Spleen (tissue), 11 donors: ENCODE data around the gene SLC23A2. TPM values are rescaled to one million over a fixed set of nuclear protein-coding genes. Genes with fewer than 3 reads are reported as not detected.
A peak's percentile ranks its signal among the peaks of the same experiment; 100 is the strongest.

Source experiments
- DNase-seq: peaks from one replicate; pipeline ENCODE4 v3.0.0-alpha.2; 2020
- H3K27ac ChIP-seq, 8 donors: fragments of 200-600 bp; sonication (generic) in 7 of 8; 1 replicate in 4 of 8; 2 replicates in 4 of 8; pipeline versions ENCODE4 v1.5.0 to v1.8.0; 2016 to 2021; ENCODE audit warnings: inconsistent platforms in 4 of 8, mild to moderate bottlenecking in 4 of 8, moderate library complexity in 1 of 8
- H3K27me3 ChIP-seq, 7 donors: fragments of 200-600 bp; sonication (generic) in 6 of 7; replicated peaks in 1 of 7; 1 replicate in 4 of 7; 2 replicates in 3 of 7; pipeline versions ENCODE4 v1.5.0 to v1.8.0; 2016 to 2021; ENCODE audit warnings: inconsistent platforms in 3 of 7, mild to moderate bottlenecking in 1 of 7
- H3K36me3 ChIP-seq, 6 donors: fragments of 200-600 bp; sonication (generic) in 5 of 6; 1 replicate in 4 of 6; 2 replicates in 2 of 6; pipeline versions ENCODE4 v1.5.0 to v1.8.0; 2016 to 2021; ENCODE audit warnings: inconsistent platforms in 2 of 6
- H3K4me1 ChIP-seq, 6 donors: fragments of 200-600 bp; sonication (generic) in 5 of 6; 1 replicate in 3 of 6; 2 replicates in 3 of 6; pipeline versions ENCODE4 v1.5.0 to v1.8.0; 2016 to 2021; ENCODE audit warnings: inconsistent platforms in 3 of 6
- H3K4me3 ChIP-seq, 8 donors: fragments of 200-600 bp; sonication (generic) in 7 of 8; 1 replicate in 4 of 8; 2 replicates in 4 of 8; pipeline versions ENCODE4 v1.5.0 to v1.8.0; 2016 to 2021; ENCODE audit warnings: inconsistent platforms in 4 of 8, mild to moderate bottlenecking in 4 of 8, moderate library complexity in 2 of 8
- H3K9me3 ChIP-seq, 8 donors: fragments of 200-600 bp; sonication (generic) in 7 of 8; 1 replicate in 4 of 8; 2 replicates in 4 of 8; pipeline versions ENCODE4 v1.5.0 to v1.8.0; 2016 to 2021; ENCODE audit warnings: inconsistent platforms in 4 of 8
- CTCF ChIP-seq, 11 experiments: fragments of 200-600 bp in 7 of 11; fragments of 450-650 bp in 4 of 11; sonication (generic) in 4 of 11; IDR thresholded peaks in 8 of 11; conservative IDR thresholded peaks in 3 of 11; 1 replicate in 7 of 11; 2 replicates in 4 of 11; pipeline versions ENCODE4 v1.4.0 to v1.8.0; 2016 to 2021; ENCODE audit warnings: antibody characterized with exemption in 11 of 11, inconsistent platforms in 4 of 11, mild to moderate bottlenecking in 1 of 11
- POLR2A ChIP-seq, 3 donors: fragments of 450-650 bp; IDR thresholded peaks; one replicate each; pipeline ENCODE4 v1.5.1; 2017; ENCODE audit warnings: antibody characterized with exemption in 3 of 3, mild to moderate bottlenecking in 1 of 3
- POLR2AphosphoS5 ChIP-seq, 3 donors: sonication (generic); formaldehyde crosslinking; IDR thresholded peaks; one replicate each; pipeline ENCODE4 v1.5.1; 2017; ENCODE audit warnings: antibody characterized with exemption in 3 of 3
- WGBS, 5 donors: extraction: QIAGEN DNeasy Blood & Tissue Kit in 3 of 5; methylation state at CpG; one replicate each; pipeline versions ENCODE4 v1.1.5 to v1.1.7; 2013 to 2018; 5-methylcytosine and 5-hydroxymethylcytosine counted together
- intact Hi-C: fragments of 100-400 bp; cut with DNase I; formaldehyde crosslinking; loops from one replicate; pipeline ENCODE4 v1.15.0; 2023; ENCODE audit warnings: low total_unique reads
- polyA plus RNA-seq, 3 donors: library from polyadenylated mRNA; stranded (reverse); fragments of 200-250 nt; gene quantifications; one replicate each; pipeline ENCODE4 v1.2.1, GENCODE V29; 2013
- total RNA-seq, 7 donors: library from RNA; depleted of rRNA in 3 of 7; stranded (reverse); fragments of >200 nt in 3 of 7; fragmentation: NEBNext Ultra II Directional in 4 of 7; extraction: Animal tissue kit (Norgen Biotek cat#: 25700) in 4 of 7; gene quantifications; one replicate each; pipeline versions ENCODE4 v1.1.0 to v1.2.1, GENCODE V29; 2016 to 2021
- donor health status: healthy with polysubstance abuse.
- donor health status: DM: no; HTN: no; CAD: no; lungs with moderate emphysema.
- donor health status: DM: no; HTN: no; CAD: no.
- donor health status: Bipolar disorder and iron deficiency.
- donor health status: healthy.
- donor health status: DM: no; HTN: no; CAD: no.
- donor health status: DM: yes; HTN: yes; CAD: no.

SLC23A2 gene
- total and polyA plus RNA-seq, 10 donors: 5.1 to 72.0 (median 45.8) TPM

- no peak for TF ChIP-seq POLR2AphosphoS5 (IDR thresholded peaks at IDR 0.05)
- no peak for TF ChIP-seq POLR2A (IDR thresholded peaks at IDR 0.05)
- TF ChIP-seq CTCF (IDR thresholded peaks at IDR 0.05 in 8 of 11, conservative IDR thresholded peaks at IDR 0.05 in 3 of 11): no peak
- intact Hi-C loops: no loop called here
- no peaks in the 10 kb centered on the region for H3K27me3 ChIP-seq
Measured at GRCh38 chr20:4830696-4831095, 170.6 kb downstream of the SLC23A2 start.

GRCh38 chr20:4830259-4830658, 171.1 kb downstream of the SLC23A2 start:
- intact Hi-C loops: no loop called here
- 67 to 95% (median 90%) methylated on average over 3 of the region's 3 CpGs for WGBS, 5 donors
- peak overlapping the region in 1 of 8 donors; percentile 59 for H3K4me3 ChIP-seq
- H3K4me1 ChIP-seq: peaks cover 0 to 49% (median 7%) of the 10 kb centered on the region in 6 donors
- no peak for TF ChIP-seq POLR2A (IDR thresholded peaks at IDR 0.05)
- no peak for TF ChIP-seq POLR2AphosphoS5 (IDR thresholded peaks at IDR 0.05)
- H3K27ac ChIP-seq: peak overlapping the region in 7 of 8 donors; percentile 81 to 97 (median 89)
- H3K27me3 ChIP-seq: no peaks in the 10 kb centered on the region
- peaks cover 0 to 6% (median 0%) of the 10 kb centered on the region in 8 donors for H3K9me3 ChIP-seq
- DNase-seq: no peak
- H3K36me3 ChIP-seq: no peaks in the 10 kb centered on the region

More at GRCh38 chr20:4830696-4831095, 170.6 kb downstream of the SLC23A2 start:
- Histone ChIP-seq H3K27ac (peak overlapping the region in 6 of 8 donors; percentile 81 to 97 (median 90)), H3K4me3 (peak overlapping the region in 1 of 8 donors; percentile 59), H3K4me1 (peaks cover 0 to 48% (median 7%) of the 10 kb centered on the region in 6 donors), H3K9me3 (peaks cover 0 to 6% (median 0%) of the 10 kb centered on the region in 8 donors), H3K36me3 (no peaks in the 10 kb centered on the region)
- no peak for DNase-seq
- WGBS, 5 donors: 64 to 81% (median 70%) methylated on average over 2 of the region's 2 CpGs

GRCh38 chr20:4829514-4830215, 171.6 kb downstream of the SLC23A2 start:
- 43 to 62% (median 46%) methylated on average over 4 of the region's 4 CpGs for WGBS, 5 donors

GRCh38 chr20:4828830-4829513, 172.3 kb downstream of the SLC23A2 start:
- H3K27ac ChIP-seq: peak overlapping the region in 7 of 8 donors; percentile 81 to 97 (median 89)
- H3K4me1 ChIP-seq: peaks cover 0 to 62% (median 12%) of the 10 kb centered on the region in 6 donors
- no peak for DNase-seq
- TF ChIP-seq POLR2AphosphoS5 (IDR thresholded peaks at IDR 0.05) (peak in 1 of 3 donors; percentile 33), POLR2A (IDR thresholded peaks at IDR 0.05) (no peak)
- H3K9me3 ChIP-seq: peaks cover 0 to 6% (median 0%) of the 10 kb centered on the region in 8 donors
- no peaks in the 10 kb centered on the region for H3K27me3 ChIP-seq
- 60 to 81% (median 74%) methylated on average over 14 of the region's 14 CpGs for WGBS, 5 donors
- no peaks in the 10 kb centered on the region for H3K36me3 ChIP-seq
- intact Hi-C loops: no loop called here
- peak overlapping the region in 2 of 8 donors; percentile 3 to 59 for H3K4me3 ChIP-seq

More at GRCh38 chr20:4829514-4830215, 171.6 kb downstream of the SLC23A2 start:
- peak overlapping the region in 2 of 8 donors; percentile 3 to 59 for H3K4me3 ChIP-seq
- H3K4me1 ChIP-seq: peaks cover 0 to 55% (median 7%) of the 10 kb centered on the region in 6 donors
- no peaks in the 10 kb centered on the region for H3K27me3 ChIP-seq
- peak overlapping the region in 7 of 8 donors; percentile 81 to 97 (median 89) for H3K27ac ChIP-seq
- no peak for DNase-seq
- TF ChIP-seq POLR2AphosphoS5 (IDR thresholded peaks at IDR 0.05): peak in 1 of 3 donors; percentile 46
- no peak for TF ChIP-seq POLR2A (IDR thresholded peaks at IDR 0.05)
- peak in 1 of 11 experiments; percentile 22 for TF ChIP-seq CTCF (IDR thresholded peaks at IDR 0.05 in 8 of 11, conservative IDR thresholded peaks at IDR 0.05 in 3 of 11)
- intact Hi-C loops: no loop called here
- peaks cover 0 to 6% (median 0%) of the 10 kb centered on the region in 8 donors for H3K9me3 ChIP-seq
- no peaks in the 10 kb centered on the region for H3K36me3 ChIP-seq
